ENCODE measurements around the gene RASA3.

RASA3 gene

DNA sequence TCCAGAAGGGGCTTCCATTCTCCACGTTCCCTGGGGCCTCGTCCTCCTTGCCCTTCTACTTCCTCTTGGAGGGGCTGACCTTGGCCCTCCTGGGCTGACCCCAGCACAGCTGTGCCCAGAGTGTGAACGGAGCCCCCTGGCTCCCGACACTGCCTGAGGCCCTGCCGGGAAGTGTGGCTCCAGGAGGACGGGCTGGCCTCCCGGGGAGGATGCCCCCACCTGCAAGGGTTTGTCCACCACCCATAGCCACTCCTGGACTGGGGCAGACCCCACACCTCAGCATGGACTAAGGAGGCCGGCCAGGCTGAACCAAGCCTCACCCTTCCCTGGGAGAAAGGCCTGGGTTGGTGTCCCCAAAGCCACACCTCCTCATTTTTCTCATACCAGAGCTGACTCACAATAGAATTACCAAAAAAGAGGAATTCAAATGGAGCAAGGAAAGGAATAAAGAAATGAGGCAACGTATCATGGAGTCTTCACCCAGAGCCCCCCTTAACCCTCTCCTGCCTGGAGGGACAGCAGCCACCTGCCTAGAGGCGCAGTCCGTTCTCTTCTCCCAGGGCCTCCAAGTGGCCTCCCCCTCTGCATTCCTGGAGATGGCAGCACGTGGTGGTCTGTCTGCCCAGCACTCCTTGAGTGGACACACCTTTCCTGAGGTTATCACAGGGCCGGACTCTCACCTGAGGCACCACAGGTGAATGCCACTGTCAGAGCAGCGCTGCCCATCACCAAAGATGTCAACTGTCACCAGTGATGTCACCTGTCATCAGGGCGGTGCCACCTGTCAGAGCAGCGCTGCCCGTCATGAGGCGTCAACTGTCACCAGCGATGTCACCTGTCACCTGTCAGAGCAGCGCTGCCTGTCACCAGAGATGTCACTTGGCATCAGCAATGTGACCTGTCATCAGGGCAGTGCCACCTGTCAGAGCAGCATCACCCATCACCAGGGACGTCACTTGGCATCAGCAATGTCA, 155.4 kb downstream of the RASA3 start:
- TF ChIP-seq CTCF (conservative IDR thresholded peaks at IDR 0.05; ENCODE audit: low read depth, low read length), result no peak
- H3K4me3 ChIP-seq (ENCODE audit: low read depth, low read length), result no peak overlapping the region
- DNase-seq (ENCODE audit: low read depth), result peak; percentile 74

DNA sequence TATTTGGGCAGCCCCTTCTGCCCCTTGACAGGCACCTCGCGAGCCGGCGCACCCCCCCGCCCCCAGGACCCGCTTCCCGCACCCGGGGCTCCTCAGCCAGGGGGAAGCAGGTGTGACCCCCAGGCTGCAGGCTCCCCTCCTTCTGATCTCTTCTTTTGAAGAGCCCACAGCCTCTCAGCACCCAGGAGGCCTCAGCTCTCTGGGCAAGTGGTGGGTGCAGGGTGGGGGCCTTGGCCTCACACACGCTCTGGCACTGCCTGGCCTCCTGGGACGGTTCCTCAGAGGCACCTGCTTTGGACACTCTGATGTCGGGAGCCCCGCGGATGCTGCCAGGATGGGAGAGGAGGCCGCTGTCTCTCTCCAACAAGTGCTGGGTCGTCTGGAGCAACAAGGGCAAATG, 157.0 kb downstream of the RASA3 start:
- TF ChIP-seq CTCF (conservative IDR thresholded peaks at IDR 0.05; ENCODE audit: low read depth, low read length), result no peak
- no peak overlapping the region for H3K4me3 ChIP-seq (ENCODE audit: low read depth, low read length)
- no peak for DNase-seq (ENCODE audit: low read depth)

DNA sequence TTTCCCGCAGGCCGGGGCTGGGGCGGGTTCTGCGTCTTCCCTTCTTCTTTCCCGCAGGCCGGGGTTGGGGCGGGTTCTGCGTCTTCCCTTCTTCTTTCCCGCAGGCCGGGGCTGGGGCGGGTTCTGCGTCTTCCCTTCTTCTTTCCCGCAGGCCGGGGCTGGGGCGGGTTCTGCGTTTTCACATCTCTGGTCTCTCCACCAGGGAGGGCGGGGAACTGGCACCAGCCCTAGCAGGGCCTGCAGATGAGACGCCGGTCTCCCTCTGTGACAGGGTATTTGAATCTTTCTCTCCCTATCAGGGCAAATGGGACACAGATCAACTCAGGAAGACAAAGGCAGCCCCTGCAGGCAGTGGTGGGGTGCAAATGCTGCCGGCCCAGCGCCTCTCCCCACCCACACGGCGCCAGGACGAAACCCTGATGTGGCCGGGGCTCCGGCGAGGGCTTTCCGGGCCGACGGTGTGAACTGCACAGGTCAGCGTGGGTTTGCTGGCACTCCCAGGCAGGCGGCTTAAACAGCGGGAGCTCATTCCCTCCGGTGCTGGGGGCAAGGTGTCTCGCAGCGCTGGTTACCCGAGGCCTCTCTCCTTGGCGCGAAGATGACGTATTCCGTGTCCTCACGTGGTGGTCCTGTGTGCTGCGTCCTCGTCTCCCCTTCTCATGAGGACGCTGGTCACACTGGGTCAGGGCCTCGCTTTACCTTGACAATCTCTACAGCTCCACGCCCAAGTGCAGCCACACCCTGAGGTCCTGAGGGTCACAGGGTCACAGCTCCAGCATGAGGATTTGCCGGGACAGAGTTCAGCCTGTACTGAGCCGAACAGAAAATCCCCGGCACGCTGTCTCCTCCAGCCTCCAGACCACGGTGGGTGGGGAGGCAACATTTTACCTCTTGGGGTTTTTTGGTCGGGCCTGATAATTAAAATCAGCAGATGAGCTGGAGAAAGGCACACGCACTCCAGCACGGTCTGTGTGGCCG, 157.8 kb downstream of the RASA3 start:
- no peak for TF ChIP-seq CTCF (conservative IDR thresholded peaks at IDR 0.05; ENCODE audit: low read depth, low read length)
- no peak overlapping the region for H3K4me3 ChIP-seq (ENCODE audit: low read depth, low read length)
- no peak for DNase-seq (ENCODE audit: low read depth)

- no peak within 1 kb of the TSS for H3K4me3 ChIP-seq (ENCODE audit: low read depth, low read length)
- TF ChIP-seq CTCF (conservative IDR thresholded peaks at IDR 0.05; ENCODE audit: low read depth, low read length), result no peak
- no peak for DNase-seq (ENCODE audit: low read depth)
Measured at GRCh38 chr13:113973218-113974164, 158.9 kb downstream of the RASA3 start, which contains the start of gene C13orf46. Gene C13orf46, minus strand, starts transcription at chr13:113974076. Its CDS starts 79 bp downstream, at chr13:113973997.

DNA sequence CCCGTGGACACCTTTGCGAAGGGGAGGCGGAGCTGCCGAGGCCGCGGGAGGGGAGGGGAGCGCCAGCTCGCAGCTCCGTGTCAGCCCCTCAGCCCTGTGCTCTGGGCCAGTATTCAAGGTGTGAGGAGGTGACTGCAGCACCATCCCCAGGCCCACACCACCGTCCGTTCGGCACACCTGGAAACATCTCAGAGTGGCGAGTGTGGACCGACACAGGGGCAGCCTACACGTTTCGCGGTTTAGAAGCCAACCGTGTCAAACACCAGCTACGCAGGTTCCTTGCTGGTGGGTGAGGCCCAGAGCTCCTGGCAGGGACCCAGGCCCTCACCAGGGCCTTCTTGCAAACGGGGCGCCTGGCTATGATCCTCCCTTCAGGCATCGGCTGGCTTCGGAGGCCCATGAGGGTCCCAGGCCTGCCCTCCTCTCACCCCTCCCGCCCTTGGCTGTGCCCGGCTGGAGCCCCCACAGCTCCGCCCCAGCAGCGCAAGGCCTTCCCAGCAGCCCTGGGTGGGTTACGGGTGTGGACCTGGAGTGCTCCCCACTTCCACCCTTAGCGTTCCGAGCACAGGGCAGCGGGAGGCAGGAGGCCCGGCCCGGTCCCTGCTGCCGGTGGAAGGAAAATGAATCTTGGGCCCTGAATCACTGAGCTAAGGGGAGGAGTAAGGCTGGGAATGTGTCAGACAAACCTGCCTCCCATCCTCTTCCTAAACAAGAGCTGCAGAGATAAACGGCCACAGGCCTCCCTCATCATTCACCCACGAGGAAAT, 159.8 kb downstream of the RASA3 start:
- H3K4me3 ChIP-seq (ENCODE audit: low read depth, low read length), result no peak overlapping the region
- no peak for DNase-seq (ENCODE audit: low read depth)
- TF ChIP-seq CTCF (conservative IDR thresholded peaks at IDR 0.05; ENCODE audit: low read depth, low read length), result no peak

Data from choroid plexus epithelial cell (primary cell).